Ishikawa (cell line): ENCODE data around the gene MASTL.

Source experiments
- CREB1 ChIP-seq: IDR thresholded peaks from 2 replicates; pipeline ENCODE4 v1.6.1; 2012; ENCODE audit warnings: low read depth
- EGR1 ChIP-seq: IDR thresholded peaks from 2 replicates; pipeline ENCODE4 v1.6.1; 2012
- EP300 ChIP-seq: IDR thresholded peaks from 2 replicates; pipeline ENCODE4 v1.6.1; 2012; ENCODE audit warnings: borderline replicate concordance
- REST ChIP-seq: IDR thresholded peaks from 2 replicates; pipeline ENCODE4 v1.6.1; 2012; ENCODE audit warnings: low read depth, mild to moderate bottlenecking

Gene MASTL

GRCh38 chr10:27230022-27230421 is 74.9 kb downstream of the MASTL start:
- no peak for TF ChIP-seq REST

GRCh38 chr10:27235706-27236105 is 80.6 kb downstream of the MASTL start:
- TF ChIP-seq REST (no peak), CREB1 (no peak), EGR1 (no peak), EP300 (no peak)
